HEK293 (cell line): ENCODE measurements around the gene RBM4B.
A peak's percentile ranks its signal among the peaks of the same experiment; 100 is the strongest.
"Not testable (repeated sequence)": the region's sequence is repeated elsewhere in the genome, so short reads cannot be mapped to it uniquely, and the experiment has no call there.

Experiments used
- CTCF ChIA-PET: fragments of 350-600 bp; formaldehyde crosslinking; extraction: SDS; loops from one replicate; lab custom pipeline; 2021; ENCODE audit warnings: antibody characterized with exemption; lab: Yijun Ruan, JAX
- POLR2A ChIA-PET: fragments of 300-600 bp; formaldehyde crosslinking; extraction: SDS; loops from one replicate; lab custom pipeline; 2020; ENCODE audit warnings: antibody characterized with exemption, inconsistent platforms; lab: Yijun Ruan, JAX
- H3K27ac ChIP-seq: fragments of 200-500 bp; sonication (Bioruptor generic); 2 replicates; pipeline ENCODE4 v1.5.1; 2014; ENCODE audit warnings: low read depth, low read length, control low read depth, inconsistent platforms; ENCODE audit errors: extremely low read depth
- H3K36me3 ChIP-seq, 2 experiments: fragments of 200-500 bp in 1 of 2; sonication (Bioruptor generic) in 1 of 2; 1 replicate in 1 of 2; 2 replicates in 1 of 2; pipeline ENCODE4 v1.5.1; 2014 to 2017; ENCODE audit warnings: inconsistent platforms in 2 of 2, low read length in 2 of 2; ENCODE audit not compliant: control insufficient read depth in 2 of 2, insufficient read depth in 1 of 2
- H3K4me1 ChIP-seq: fragments of 200-500 bp; sonication (Bioruptor generic); 2 replicates; pipeline ENCODE4 v1.5.1; 2014; ENCODE audit warnings: mild to moderate bottlenecking, low read length, inconsistent platforms; ENCODE audit not compliant: control insufficient read depth, insufficient read depth
- H3K4me3 ChIP-seq: 2 replicates; pipeline ENCODE4 v1.5.1; 2011; ENCODE audit warnings: low read depth, mild to moderate bottlenecking, control low read depth, low read length, moderate library complexity
- H3K9me3 ChIP-seq: fragments of 200-500 bp; sonication (Bioruptor generic); 2 replicates; pipeline ENCODE4 v1.5.1; 2014; ENCODE audit warnings: low read depth, low read length, inconsistent platforms; ENCODE audit not compliant: control insufficient read depth, insufficient read depth
- ATF2 ChIP-seq: fragments of 450-650 bp; formaldehyde crosslinking; IDR thresholded peaks from 2 replicates; pipeline ENCODE4 v1.5.1; 2016; ENCODE audit warnings: missing biosample characterization, missing genetic modification characterization, low read depth
- EGR2 ChIP-seq: fragments of 450-650 bp; formaldehyde crosslinking; IDR thresholded peaks from 2 replicates; pipeline ENCODE4 v1.5.1; 2016; ENCODE audit warnings: low read depth, missing biosample characterization, missing genetic modification characterization
- PBX3 ChIP-seq: sonication (generic); formaldehyde crosslinking; IDR thresholded peaks from 2 replicates; pipeline ENCODE4 v1.8.1; 2022; ENCODE audit warnings: mild to moderate bottlenecking, moderate library complexity, missing genetic modification reagents
- SCRT1 ChIP-seq: fragments of 450-650 bp; formaldehyde crosslinking; IDR thresholded peaks from 2 replicates; pipeline ENCODE4 v1.5.1; 2016; ENCODE audit warnings: missing biosample characterization, missing genetic modification characterization, borderline replicate concordance
- SCRT2 ChIP-seq: fragments of 450-650 bp; formaldehyde crosslinking; IDR thresholded peaks from 2 replicates; pipeline ENCODE4 v1.5.1; 2016; ENCODE audit warnings: missing biosample characterization, missing genetic modification characterization
- ZBTB21 ChIP-seq: fragments of 450-650 bp; formaldehyde crosslinking; IDR thresholded peaks from 2 replicates; pipeline ENCODE4 v1.5.1; 2017; ENCODE audit warnings: missing biosample characterization, missing genetic modification characterization
- ZFHX2 ChIP-seq: fragments of 450-650 bp; formaldehyde crosslinking; conservative IDR thresholded peaks from 2 replicates; pipeline ENCODE4 v1.5.1; 2016; ENCODE audit warnings: missing biosample characterization, missing genetic modification characterization
- ZNF148 ChIP-seq: fragments of 450-650 bp; formaldehyde crosslinking; IDR thresholded peaks from 2 replicates; pipeline ENCODE4 v1.5.0; 2017; ENCODE audit warnings: missing biosample characterization, missing genetic modification characterization, borderline replicate concordance
- ZNF2 ChIP-seq: fragments of 450-650 bp; formaldehyde crosslinking; IDR thresholded peaks from 2 replicates; pipeline ENCODE4 v1.5.1; 2016; ENCODE audit warnings: missing biosample characterization, missing genetic modification characterization
- ZNF24 ChIP-seq: fragments of 450-650 bp; formaldehyde crosslinking; IDR thresholded peaks from 2 replicates; pipeline ENCODE4 v1.5.1; 2016; ENCODE audit warnings: missing biosample characterization, missing genetic modification characterization
- ZNF311 ChIP-seq: fragments of 450-650 bp; formaldehyde crosslinking; IDR thresholded peaks from 2 replicates; pipeline ENCODE4 v1.5.1; 2017; ENCODE audit warnings: missing biosample characterization, missing genetic modification characterization, borderline replicate concordance
- ZNF335 ChIP-seq: fragments of 450-650 bp; formaldehyde crosslinking; conservative IDR thresholded peaks from 2 replicates; pipeline ENCODE4 v1.5.1; 2016; ENCODE audit warnings: missing biosample characterization, missing genetic modification characterization
- ZNF391 ChIP-seq: fragments of 450-650 bp; formaldehyde crosslinking; IDR thresholded peaks from 2 replicates; pipeline ENCODE4 v1.5.1; 2016; ENCODE audit warnings: low read depth, missing biosample characterization, missing genetic modification characterization, borderline replicate concordance
- ZNF416 ChIP-seq: fragments of 450-650 bp; formaldehyde crosslinking; IDR thresholded peaks from 2 replicates; pipeline ENCODE4 v1.5.1; 2016; ENCODE audit warnings: missing biosample characterization, missing genetic modification characterization
- ZNF518A ChIP-seq: fragments of 450-650 bp; formaldehyde crosslinking; conservative IDR thresholded peaks from 2 replicates; pipeline ENCODE4 v1.5.1; 2016; ENCODE audit warnings: low read depth, missing biosample characterization, missing genetic modification characterization
- ZNF629 ChIP-seq: fragments of 450-650 bp; formaldehyde crosslinking; IDR thresholded peaks from 2 replicates; pipeline ENCODE4 v1.5.1; 2017; ENCODE audit warnings: missing biosample characterization, missing genetic modification characterization
- ZSCAN23 ChIP-seq: fragments of 450-650 bp; formaldehyde crosslinking; IDR thresholded peaks from 2 replicates; pipeline ENCODE4 v1.5.1; 2016; ENCODE audit warnings: missing biosample characterization, missing genetic modification characterization

The RBM4B gene

GRCh38 chr11:66639814-66640340, 37.8 kb downstream of the RBM4B start:
- H3K27ac ChIP-seq, CTCF ChIA-PET, H3K9me3 ChIP-seq, H3K4me1 ChIP-seq: not testable (repeated sequence)
- peaks cover 5 to 63% of the 10 kb centered on the region in 2 experiments for H3K36me3 ChIP-seq
- TF ChIP-seq ATF2 (tag by site-specific recombination) (0 out of 2 replicates have a peak, but pooled peaks have one; percentile 49), ZBTB21 (tag by site-specific recombination) (0 out of 2 replicates have a peak, but pooled peaks have one; percentile 7), ZNF629 (tag by site-specific recombination) (0 out of 2 replicates have a peak, but pooled peaks have one; percentile 35)
- POLR2A ChIA-PET = interaction anchor here (1.1 to 5.9 kb wide), 5 partner anchors 9 to 47 kb away, joined by 3 to 98 read pairs (median 36); partner anchors contain the start of genes CCDC87, CCS, RBM14 and RBM4B
- H3K4me3 ChIP-seq = peak overlapping the region; percentile 62

- H3K36me3 ChIP-seq = peaks cover 5 to 62% of the 10 kb centered on the region in 2 experiments
- TF ChIP-seq ZNF2 (tag by site-specific recombination) = 0 out of 2 replicates have a peak, but pooled peaks have one; percentile 1
- TF ChIP-seq ZNF391 (tag by site-specific recombination) = no peak
- no peak for TF ChIP-seq ZNF24 (tag by site-specific recombination)
- TF ChIP-seq ZNF629 (tag by site-specific recombination) = no peak
- TF ChIP-seq EGR2 (tag by site-specific recombination) = peak; percentile 38; the same call in 1 of the 2 replicates
- peak; percentile 52; the same call in 1 of the 2 replicates for TF ChIP-seq SCRT1
- TF ChIP-seq ZBTB21 (tag by site-specific recombination) = 0 out of 2 replicates have a peak, but pooled peaks have one; percentile 5
- TF ChIP-seq ZNF518A = no peak
- TF ChIP-seq PBX3 = no peak
- TF ChIP-seq ZNF148 (tag by site-specific recombination) = no peak
- no peak for TF ChIP-seq ZSCAN23 (tag by site-specific recombination)
- peak; percentile 93 for TF ChIP-seq SCRT2 (tag by site-specific recombination)
- TF ChIP-seq ZNF416 = no peak
- TF ChIP-seq ZNF335 (tag by site-specific recombination) = 0 out of 2 replicates have a peak, but pooled peaks have one; percentile 40
- peak; percentile 52 for TF ChIP-seq ZFHX2 (tag by site-specific recombination)
- no peak for TF ChIP-seq ZNF311 (tag by site-specific recombination)
- TF ChIP-seq, all 188 proteins: peak for 7
- ChIA-PET CTCF (interaction anchor here (0.6 to 1.3 kb wide), 2 partner anchors 39 to 1611 kb away, joined by 3 to 6 read pairs; no protein-coding TSS in a partner anchor), POLR2A (interaction anchor here (0.7 to 5.9 kb wide), 13 partner anchors 10 to 568 kb away, joined by 3 to 98 read pairs (median 13); partner anchors contain the start of genes ACTN3, CCDC87, CCS and DPP3)
- Histone ChIP-seq H3K4me3 (peak overlapping the region; percentile 62), H3K9me3 (no peaks in the 10 kb centered on the region), H3K27ac (peak overlapping the region; percentile 68), H3K4me1 (no peaks in the 10 kb centered on the region; the same call in 1 of the 2 replicates)
Measured at GRCh38 chr11:66639066-66639813, 38.4 kb downstream of the RBM4B start.
